ENCODE results near the gene MAP3K10.
A peak's percentile ranks its signal among the peaks of the same experiment; 100 is the strongest.

MAP3K10 gene

DNA sequence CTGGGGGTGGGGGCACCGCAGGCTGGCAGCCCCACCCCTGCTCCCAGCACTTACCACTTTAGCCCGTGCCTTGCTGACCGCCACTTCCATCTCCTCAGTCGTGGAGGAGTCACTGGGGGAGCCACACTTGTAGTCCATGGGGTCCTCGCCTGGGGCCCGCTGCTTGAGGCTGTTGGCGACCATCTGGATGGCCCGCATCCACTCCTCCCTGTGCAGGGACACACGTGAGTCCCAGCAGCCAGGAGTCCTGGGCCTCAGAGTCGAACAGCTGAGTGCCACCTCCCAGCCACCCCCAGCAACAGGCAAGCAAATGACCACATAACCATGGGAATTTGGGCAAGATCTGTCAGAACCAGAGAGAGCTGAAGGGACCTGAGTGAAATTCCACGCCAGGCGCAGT, 51.3 kb downstream of the MAP3K10 start:
- Mint-ChIP-seq H3K27me3 (ENCODE audit: low read depth) (no peaks in the 10 kb centered on the region), H3K9me3 (no peaks in the 10 kb centered on the region), H3K27ac (peak overlapping the region in 1 of 3 experiments; percentile 95), H3K4me3 (no peak overlapping the region), H3K36me3 (ENCODE audit: low read depth) (peaks cover 21% of the 10 kb centered on the region), H3K4me1 (peaks cover 31% of the 10 kb centered on the region)
- TF ChIP-seq CTCF (IDR thresholded peaks at IDR 0.05; ENCODE audit: unreplicated experiment in 3 of 3): no peak

- Mint-ChIP-seq H3K9me3 (no peaks in the 10 kb centered on the region), H3K27me3 (ENCODE audit: low read depth) (no peaks in the 10 kb centered on the region), H3K36me3 (ENCODE audit: low read depth) (peaks cover 20% of the 10 kb centered on the region), H3K4me3 (peak overlapping the region in 2 of 3 experiments; percentile 49 to 73), H3K27ac (peak overlapping the region; percentile 89 to 96 (median 95)), H3K4me1 (peaks cover 31% of the 10 kb centered on the region)
- no peak for TF ChIP-seq CTCF (IDR thresholded peaks at IDR 0.05; ENCODE audit: unreplicated experiment in 3 of 3)
These were observed 52.0 kb downstream of the MAP3K10 start for GRCh38 chr19:40243181-40243580.

DNA sequence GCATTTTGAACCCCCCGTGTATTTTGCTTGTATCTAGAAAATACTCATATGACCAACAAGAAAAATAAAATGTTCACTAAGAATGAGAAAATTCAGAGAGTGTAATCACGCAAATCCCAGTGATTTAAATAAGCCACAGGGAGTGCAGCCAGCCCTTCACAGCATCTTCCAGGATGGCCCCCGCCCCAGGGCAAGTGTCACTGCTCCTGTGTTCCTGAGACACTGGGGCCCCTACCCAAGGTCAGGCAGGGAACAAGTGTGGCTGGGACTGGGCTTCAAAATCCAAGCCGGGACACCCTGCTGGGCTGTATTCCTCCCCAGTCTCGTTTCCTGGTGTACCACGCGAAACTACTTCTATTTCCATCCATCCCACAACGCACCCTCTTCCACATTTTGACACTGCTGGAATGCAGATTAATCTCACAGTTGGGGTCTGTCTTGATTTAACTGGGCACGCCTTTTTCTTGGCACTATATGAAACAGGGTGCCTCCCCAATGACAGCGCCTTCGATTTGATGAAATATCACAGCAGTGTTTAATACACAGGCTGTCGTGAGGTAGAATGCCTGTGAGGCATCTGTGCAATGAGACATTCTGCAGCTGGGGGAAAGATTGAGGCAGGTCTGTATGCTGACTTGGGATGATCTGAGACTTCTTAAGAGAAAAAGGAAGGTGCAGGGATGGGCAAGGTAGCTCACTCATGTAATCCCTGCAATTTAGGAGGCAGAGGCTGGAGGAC, 53.5 kb downstream of the MAP3K10 start:
- Mint-ChIP-seq H3K27me3 (ENCODE audit: low read depth) (no peaks in the 10 kb centered on the region), H3K4me3 (peak overlapping the region in 1 of 3 experiments; percentile 5), H3K27ac (peak overlapping the region; percentile 37 to 54 (median 53)), H3K9me3 (no peaks in the 10 kb centered on the region), H3K4me1 (peaks cover 34% of the 10 kb centered on the region), H3K36me3 (ENCODE audit: low read depth) (peaks cover 18% of the 10 kb centered on the region)
- TF ChIP-seq CTCF (IDR thresholded peaks at IDR 0.05; ENCODE audit: unreplicated experiment in 3 of 3): no peak

DNA sequence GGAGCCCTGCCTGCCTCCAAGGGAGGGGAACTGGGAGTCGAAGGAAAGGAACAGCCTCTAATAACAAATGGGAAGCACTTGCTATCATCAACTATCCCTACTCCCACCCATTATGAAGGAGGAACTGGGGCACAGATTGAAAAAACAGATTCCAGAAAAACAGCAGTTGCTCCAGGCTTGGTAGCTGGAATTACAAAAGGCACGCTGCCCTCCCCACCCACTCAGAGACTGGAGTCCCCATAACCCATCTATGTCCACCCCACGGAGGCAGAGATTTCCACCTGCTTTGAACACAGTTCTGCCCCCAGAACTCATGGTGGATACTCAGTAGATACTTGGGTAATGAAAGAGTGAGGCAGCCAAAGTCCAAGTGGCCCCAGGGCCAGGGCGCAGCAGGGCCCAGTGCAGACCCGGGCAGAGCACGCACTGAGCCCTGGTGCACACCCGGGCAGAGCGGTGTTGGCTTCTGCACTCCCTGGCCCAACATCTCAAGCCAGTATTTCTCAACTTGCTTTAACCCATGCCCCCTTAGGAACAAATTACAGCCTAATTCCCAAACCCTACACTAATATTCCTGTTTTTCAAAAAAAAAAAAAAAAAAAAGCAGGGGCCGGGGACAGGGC, 54.4 kb downstream of the MAP3K10 start:
- no peak for TF ChIP-seq CTCF (IDR thresholded peaks at IDR 0.05; ENCODE audit: unreplicated experiment in 3 of 3)
- Mint-ChIP-seq H3K36me3 (ENCODE audit: low read depth) (peaks cover 17% of the 10 kb centered on the region), H3K9me3 (no peaks in the 10 kb centered on the region), H3K4me1 (peaks cover 37% of the 10 kb centered on the region), H3K27me3 (ENCODE audit: low read depth) (no peaks in the 10 kb centered on the region), H3K4me3 (no peak overlapping the region), H3K27ac (peak overlapping the region; percentile 37 to 54 (median 53))

DNA sequence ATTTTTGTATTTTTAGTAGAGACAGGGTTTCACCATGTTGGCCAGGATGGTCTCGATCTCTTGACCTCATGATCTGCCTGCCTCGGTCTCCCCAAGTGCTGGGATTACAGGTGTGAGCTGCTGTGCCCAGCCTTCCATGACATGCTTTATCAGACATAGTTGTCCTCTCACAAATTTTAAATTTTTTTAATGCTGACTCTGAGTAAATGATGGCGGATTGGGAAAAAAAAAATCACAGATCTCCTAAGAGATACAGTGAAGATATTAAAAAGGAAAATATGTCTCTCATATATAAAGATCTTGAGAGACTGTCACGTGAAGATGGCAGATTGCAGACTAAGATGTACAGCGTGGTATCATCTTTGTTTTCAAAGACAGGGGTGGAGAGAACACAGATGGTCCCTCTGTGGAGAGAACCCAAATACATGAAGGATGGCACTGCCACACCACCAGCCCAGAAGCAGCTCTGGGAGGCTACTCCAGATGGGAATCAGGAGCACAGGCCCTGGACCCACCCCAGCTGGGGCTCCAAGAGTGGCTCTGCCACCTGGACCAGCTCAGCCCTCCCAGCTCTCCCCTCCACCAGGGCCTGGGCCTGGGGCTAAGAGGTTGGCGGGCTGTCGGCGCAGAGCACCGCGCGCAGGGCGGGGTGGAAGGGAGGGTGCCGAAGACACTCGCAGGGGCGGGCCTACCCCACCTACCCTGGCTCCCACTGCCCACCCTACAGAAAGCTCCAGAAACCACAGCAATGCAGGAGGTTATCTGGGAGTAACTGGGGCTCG, 55.3 kb downstream of the MAP3K10 start:
- Mint-ChIP-seq H3K27ac (peak overlapping the region in 2 of 3 experiments; percentile 44 to 55), H3K36me3 (ENCODE audit: low read depth) (peaks cover 14% of the 10 kb centered on the region), H3K4me3 (no peak overlapping the region), H3K4me1 (peaks cover 37% of the 10 kb centered on the region), H3K9me3 (no peaks in the 10 kb centered on the region), H3K27me3 (ENCODE audit: low read depth) (no peaks in the 10 kb centered on the region)
- no peak for TF ChIP-seq CTCF (IDR thresholded peaks at IDR 0.05; ENCODE audit: unreplicated experiment in 3 of 3)

Measured in nephron (organoid).